Liver (tissue), 9 donors: ENCODE measurements around the gene EFCAB14. TPM values are rescaled to one million over a fixed set of nuclear protein-coding genes. Genes with fewer than 3 reads are reported as not detected.
"Not testable (repeated sequence)": the region's sequence is repeated elsewhere in the genome, so short reads cannot be mapped to it uniquely, and the experiment has no call there.

Experiments
- DNase-seq: peaks from one replicate; pipeline ENCODE4 v3.0.0-alpha.2; 2017; ENCODE audit warnings: low spot score
- H3K27ac ChIP-seq, 2 donors: one replicate each; pipeline ENCODE4 v1.7.0; 2013; ENCODE audit warnings: inconsistent platforms in 2 of 2, low read length in 2 of 2, control low read depth in 1 of 2, low read depth in 1 of 2, mild to moderate bottlenecking in 1 of 2
- H3K27me3 ChIP-seq, 4 donors: one replicate each; pipeline versions ENCODE4 v1.6.1 to v1.7.0; 2013; ENCODE audit warnings: low read length in 3 of 4, inconsistent platforms in 1 of 4, mild to moderate bottlenecking in 1 of 4, moderate library complexity in 1 of 4; ENCODE audit not compliant: control insufficient read depth in 4 of 4, insufficient read depth in 4 of 4
- H3K36me3 ChIP-seq, 4 donors: one replicate each; pipeline versions ENCODE4 v1.6.1 to v1.7.0; 2013; ENCODE audit warnings: low read length in 3 of 4, mild to moderate bottlenecking in 3 of 4, low read depth in 1 of 4, moderate library complexity in 1 of 4; ENCODE audit not compliant: control insufficient read depth in 4 of 4, insufficient read depth in 3 of 4
- H3K4me1 ChIP-seq, 4 donors: one replicate each; pipeline versions ENCODE4 v1.6.1 to v1.7.0; 2013; ENCODE audit warnings: low read length in 3 of 4, mild to moderate bottlenecking in 3 of 4, moderate library complexity in 1 of 4; ENCODE audit not compliant: control insufficient read depth in 4 of 4, insufficient read depth in 4 of 4
- H3K4me3 ChIP-seq, 3 donors: one replicate each; pipeline versions ENCODE4 v1.6.1 to v1.7.0; 2013; ENCODE audit warnings: low read length in 3 of 3, control low read depth in 1 of 3, low read depth in 1 of 3, mild to moderate bottlenecking in 1 of 3
- H3K9ac ChIP-seq, 2 donors: one replicate each; pipeline ENCODE4 v1.7.0; 2013; ENCODE audit warnings: low read length in 2 of 2, mild to moderate bottlenecking in 2 of 2, moderate library complexity in 2 of 2, control low read depth in 1 of 2, low read depth in 1 of 2
- H3K9me3 ChIP-seq, 4 donors: one replicate each; pipeline versions ENCODE4 v1.6.1 to v1.7.0; 2013; ENCODE audit warnings: low read length in 3 of 4; ENCODE audit not compliant: control insufficient read depth in 4 of 4
- FOXA2 ChIP-seq: IDR thresholded peaks from 2 replicates; pipeline ENCODE4 v1.6.1; 2016; ENCODE audit warnings: antibody characterized with exemption
- GABPA ChIP-seq, 2 donors: IDR thresholded peaks in 1 of 2; conservative IDR thresholded peaks in 1 of 2; 2 replicates each; pipeline ENCODE4 v1.6.1; 2016; ENCODE audit warnings: antibody characterized with exemption in 2 of 2, mild to moderate bottlenecking in 1 of 2, moderate library complexity in 1 of 2
- HNF4A ChIP-seq, 2 donors: conservative IDR thresholded peaks; 2 replicates each; pipeline ENCODE4 v1.6.1; 2016; ENCODE audit warnings: antibody characterized with exemption in 2 of 2, mild to moderate bottlenecking in 2 of 2
- HNF4G ChIP-seq: IDR thresholded peaks from 2 replicates; pipeline ENCODE4 v1.6.1; 2016; ENCODE audit warnings: antibody characterized with exemption
- JUND ChIP-seq, 2 donors: IDR thresholded peaks; 2 replicates each; pipeline ENCODE4 v1.6.1; 2016; ENCODE audit warnings: antibody characterized with exemption in 2 of 2
- NR2F2 ChIP-seq: IDR thresholded peaks from 2 replicates; pipeline ENCODE4 v1.6.1; 2016; ENCODE audit warnings: antibody characterized with exemption
- RAD21 ChIP-seq, 2 donors: IDR thresholded peaks; 2 replicates each; pipeline ENCODE4 v1.6.1; 2016; ENCODE audit warnings: antibody characterized with exemption in 2 of 2, mild to moderate bottlenecking in 2 of 2
- SP1 ChIP-seq: IDR thresholded peaks from 2 replicates; pipeline ENCODE4 v1.6.1; 2018; ENCODE audit warnings: antibody characterized with exemption, mild to moderate bottlenecking
- TAF1 ChIP-seq: conservative IDR thresholded peaks from 2 replicates; pipeline ENCODE4 v1.6.1; 2016; ENCODE audit warnings: antibody characterized with exemption, mild to moderate bottlenecking
- YY1 ChIP-seq: IDR thresholded peaks from 2 replicates; pipeline ENCODE4 v1.6.1; 2016; ENCODE audit warnings: antibody characterized with exemption, mild to moderate bottlenecking
- WGBS: extraction: QIAGEN DNeasy Blood & Tissue Kit; methylation state at CpG from one replicate; pipeline ENCODE4 v1.1.7; 2013; 5-methylcytosine and 5-hydroxymethylcytosine counted together
- polyA plus RNA-seq, 2 donors: library from polyadenylated mRNA; stranded (reverse) in 1 of 2; unstranded in 1 of 2; fragments of 200-250 nt in 1 of 2; fragments of >200 nt in 1 of 2; fragmentation: Nextera tagmentation in 1 of 2; extraction: Ambion mirVana in 1 of 2; gene quantifications; one replicate each; pipeline versions ENCODE4 v1.2.1 to v1.2.3, GENCODE V29; 2013 to 2015
- total RNA-seq, 2 donors: library from RNA; depleted of rRNA; stranded (reverse); fragments of >200 nt; gene quantifications; one replicate each; pipeline ENCODE4 v1.2.3, GENCODE V29; 2014
- TF ChIP-seq, protein P1 (sequence below): IDR thresholded peaks from 2 replicates; pipeline ENCODE4 v1.6.1; 2016; ENCODE audit warnings: antibody characterized with exemption
- TF ChIP-seq, protein P2 (sequence below): fragments of 150-350 bp; IDR thresholded peaks from 2 replicates; pipeline ENCODE4 v1.5.1; 2017; ENCODE audit warnings: improper control_type of control experiment, low read depth, low read length; ENCODE audit not compliant: missing input control
- TF ChIP-seq, protein P3 (sequence below): IDR thresholded peaks from 2 replicates; pipeline ENCODE4 v1.6.1; 2016; ENCODE audit warnings: antibody characterized with exemption, mild to moderate bottlenecking
- TF ChIP-seq, protein P4 (sequence below): IDR thresholded peaks from 2 replicates; pipeline ENCODE4 v1.6.1; 2016; ENCODE audit warnings: antibody characterized with exemption
- TF ChIP-seq, protein P5 (sequence below): IDR thresholded peaks from 2 replicates; pipeline ENCODE4 v1.6.1; 2016; ENCODE audit warnings: antibody characterized with exemption
- donor health status: healthy.
- donor health status: healthy.
- donor health status: healthy.
- donor health status: healthy.
- donor health status: healthy.

The EFCAB14 gene
- total and polyA plus RNA-seq, 4 donors, result 14.8 to 34.6 (median 23.7) TPM

DNA sequence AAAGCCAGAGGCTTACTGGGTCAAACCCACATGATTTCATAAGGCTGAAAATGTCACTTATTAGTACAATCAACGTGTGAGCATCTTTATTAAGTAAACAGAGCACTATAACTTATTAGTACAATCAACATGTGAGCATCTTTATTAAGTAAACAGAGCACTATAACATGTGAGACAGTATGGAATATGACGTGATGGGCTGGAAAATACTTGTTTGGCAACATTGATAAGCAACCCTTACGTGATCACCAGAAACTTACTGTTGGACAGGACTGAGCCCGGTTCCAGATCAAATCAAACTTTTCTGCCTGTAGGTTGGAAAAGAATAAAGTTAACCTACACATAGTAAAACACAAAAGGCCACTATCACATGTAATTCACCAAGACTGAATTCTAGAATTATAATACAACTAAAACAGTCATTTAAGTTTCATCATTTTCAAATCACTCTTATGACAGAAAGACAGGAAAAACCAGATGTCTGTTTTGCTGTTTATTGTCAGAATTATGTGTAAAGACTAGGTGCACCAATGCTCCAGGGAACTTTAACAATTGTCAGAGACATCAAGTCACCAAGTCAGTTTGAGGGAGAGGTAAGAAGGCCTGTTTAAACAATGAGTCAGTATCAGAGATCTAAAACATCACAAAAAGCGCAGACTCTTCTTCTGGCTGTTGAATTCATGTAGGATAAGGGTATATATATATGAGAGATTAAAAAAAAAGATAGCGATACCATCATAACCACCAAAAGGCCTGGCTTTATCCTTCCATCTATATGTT, 66.4 kb downstream of the EFCAB14 start:
- Histone ChIP-seq H3K27ac (no peak overlapping the region), H3K9me3 (no peaks in the 10 kb centered on the region), H3K9ac (no peak overlapping the region), H3K27me3 (no peaks in the 10 kb centered on the region), H3K4me3 (no peak overlapping the region), H3K4me1 (no peaks in the 10 kb centered on the region), H3K36me3 (peaks cover 0 to 42% (median 35%) of the 10 kb centered on the region in 4 donors)
- no peak for DNase-seq
- 75% methylated on average over 6 of the region's 6 CpGs for WGBS
- TF ChIP-seq NR2F2, result no peak
- no peak for TF ChIP-seq FOXA2
- no peak for TF ChIP-seq TAF1
- TF ChIP-seq, protein P1, sequence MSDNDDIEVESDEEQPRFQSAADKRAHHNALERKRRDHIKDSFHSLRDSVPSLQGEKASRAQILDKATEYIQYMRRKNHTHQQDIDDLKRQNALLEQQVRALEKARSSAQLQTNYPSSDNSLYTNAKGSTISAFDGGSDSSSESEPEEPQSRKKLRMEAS, result no peak
- no peak for TF ChIP-seq YY1
- TF ChIP-seq, protein P2, sequence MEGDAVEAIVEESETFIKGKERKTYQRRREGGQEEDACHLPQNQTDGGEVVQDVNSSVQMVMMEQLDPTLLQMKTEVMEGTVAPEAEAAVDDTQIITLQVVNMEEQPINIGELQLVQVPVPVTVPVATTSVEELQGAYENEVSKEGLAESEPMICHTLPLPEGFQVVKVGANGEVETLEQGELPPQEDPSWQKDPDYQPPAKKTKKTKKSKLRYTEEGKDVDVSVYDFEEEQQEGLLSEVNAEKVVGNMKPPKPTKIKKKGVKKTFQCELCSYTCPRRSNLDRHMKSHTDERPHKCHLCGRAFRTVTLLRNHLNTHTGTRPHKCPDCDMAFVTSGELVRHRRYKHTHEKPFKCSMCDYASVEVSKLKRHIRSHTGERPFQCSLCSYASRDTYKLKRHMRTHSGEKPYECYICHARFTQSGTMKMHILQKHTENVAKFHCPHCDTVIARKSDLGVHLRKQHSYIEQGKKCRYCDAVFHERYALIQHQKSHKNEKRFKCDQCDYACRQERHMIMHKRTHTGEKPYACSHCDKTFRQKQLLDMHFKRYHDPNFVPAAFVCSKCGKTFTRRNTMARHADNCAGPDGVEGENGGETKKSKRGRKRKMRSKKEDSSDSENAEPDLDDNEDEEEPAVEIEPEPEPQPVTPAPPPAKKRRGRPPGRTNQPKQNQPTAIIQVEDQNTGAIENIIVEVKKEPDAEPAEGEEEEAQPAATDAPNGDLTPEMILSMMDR, result no peak
- no peak for TF ChIP-seq RAD21 (IDR thresholded peaks at IDR 0.05)
- TF ChIP-seq, protein P3, sequence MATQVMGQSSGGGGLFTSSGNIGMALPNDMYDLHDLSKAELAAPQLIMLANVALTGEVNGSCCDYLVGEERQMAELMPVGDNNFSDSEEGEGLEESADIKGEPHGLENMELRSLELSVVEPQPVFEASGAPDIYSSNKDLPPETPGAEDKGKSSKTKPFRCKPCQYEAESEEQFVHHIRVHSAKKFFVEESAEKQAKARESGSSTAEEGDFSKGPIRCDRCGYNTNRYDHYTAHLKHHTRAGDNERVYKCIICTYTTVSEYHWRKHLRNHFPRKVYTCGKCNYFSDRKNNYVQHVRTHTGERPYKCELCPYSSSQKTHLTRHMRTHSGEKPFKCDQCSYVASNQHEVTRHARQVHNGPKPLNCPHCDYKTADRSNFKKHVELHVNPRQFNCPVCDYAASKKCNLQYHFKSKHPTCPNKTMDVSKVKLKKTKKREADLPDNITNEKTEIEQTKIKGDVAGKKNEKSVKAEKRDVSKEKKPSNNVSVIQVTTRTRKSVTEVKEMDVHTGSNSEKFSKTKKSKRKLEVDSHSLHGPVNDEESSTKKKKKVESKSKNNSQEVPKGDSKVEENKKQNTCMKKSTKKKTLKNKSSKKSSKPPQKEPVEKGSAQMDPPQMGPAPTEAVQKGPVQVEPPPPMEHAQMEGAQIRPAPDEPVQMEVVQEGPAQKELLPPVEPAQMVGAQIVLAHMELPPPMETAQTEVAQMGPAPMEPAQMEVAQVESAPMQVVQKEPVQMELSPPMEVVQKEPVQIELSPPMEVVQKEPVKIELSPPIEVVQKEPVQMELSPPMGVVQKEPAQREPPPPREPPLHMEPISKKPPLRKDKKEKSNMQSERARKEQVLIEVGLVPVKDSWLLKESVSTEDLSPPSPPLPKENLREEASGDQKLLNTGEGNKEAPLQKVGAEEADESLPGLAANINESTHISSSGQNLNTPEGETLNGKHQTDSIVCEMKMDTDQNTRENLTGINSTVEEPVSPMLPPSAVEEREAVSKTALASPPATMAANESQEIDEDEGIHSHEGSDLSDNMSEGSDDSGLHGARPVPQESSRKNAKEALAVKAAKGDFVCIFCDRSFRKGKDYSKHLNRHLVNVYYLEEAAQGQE, result no peak
- TF ChIP-seq, protein P4, sequence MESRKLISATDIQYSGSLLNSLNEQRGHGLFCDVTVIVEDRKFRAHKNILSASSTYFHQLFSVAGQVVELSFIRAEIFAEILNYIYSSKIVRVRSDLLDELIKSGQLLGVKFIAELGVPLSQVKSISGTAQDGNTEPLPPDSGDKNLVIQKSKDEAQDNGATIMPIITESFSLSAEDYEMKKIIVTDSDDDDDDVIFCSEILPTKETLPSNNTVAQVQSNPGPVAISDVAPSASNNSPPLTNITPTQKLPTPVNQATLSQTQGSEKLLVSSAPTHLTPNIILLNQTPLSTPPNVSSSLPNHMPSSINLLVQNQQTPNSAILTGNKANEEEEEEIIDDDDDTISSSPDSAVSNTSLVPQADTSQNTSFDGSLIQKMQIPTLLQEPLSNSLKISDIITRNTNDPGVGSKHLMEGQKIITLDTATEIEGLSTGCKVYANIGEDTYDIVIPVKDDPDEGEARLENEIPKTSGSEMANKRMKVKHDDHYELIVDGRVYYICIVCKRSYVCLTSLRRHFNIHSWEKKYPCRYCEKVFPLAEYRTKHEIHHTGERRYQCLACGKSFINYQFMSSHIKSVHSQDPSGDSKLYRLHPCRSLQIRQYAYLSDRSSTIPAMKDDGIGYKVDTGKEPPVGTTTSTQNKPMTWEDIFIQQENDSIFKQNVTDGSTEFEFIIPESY, result no peak
- TF ChIP-seq SP1, result no peak
- TF ChIP-seq HNF4A (conservative IDR thresholded peaks at IDR 0.05), result no peak
- TF ChIP-seq HNF4G, result no peak
- no peak for TF ChIP-seq JUND (IDR thresholded peaks at IDR 0.05)
- TF ChIP-seq, protein P5, sequence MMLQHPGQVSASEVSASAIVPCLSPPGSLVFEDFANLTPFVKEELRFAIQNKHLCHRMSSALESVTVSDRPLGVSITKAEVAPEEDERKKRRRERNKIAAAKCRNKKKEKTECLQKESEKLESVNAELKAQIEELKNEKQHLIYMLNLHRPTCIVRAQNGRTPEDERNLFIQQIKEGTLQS, result no peak
- TF ChIP-seq GABPA (IDR thresholded peaks at IDR 0.05 in 1 of 2, conservative IDR thresholded peaks at IDR 0.05 in 1 of 2), result no peak

DNA sequence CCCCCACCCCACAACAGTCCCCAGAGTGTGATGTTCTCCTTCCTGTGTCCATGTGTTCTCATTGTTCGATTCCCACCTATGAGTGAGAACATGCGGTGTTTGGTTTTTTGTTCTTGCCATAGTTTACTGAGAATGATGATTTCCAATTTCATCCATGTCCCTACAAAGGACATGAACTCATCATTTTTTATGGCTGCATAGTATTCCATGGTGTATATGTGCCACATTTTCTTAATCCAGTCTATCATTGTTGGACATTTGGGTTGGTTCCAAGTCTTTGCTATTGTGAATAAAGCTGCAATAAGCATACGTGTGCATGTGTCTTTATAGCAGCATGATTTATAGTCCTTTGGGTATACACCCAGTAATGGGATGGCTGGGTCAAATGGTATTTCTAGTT, 67.8 kb downstream of the EFCAB14 start:
- H3K27ac ChIP-seq, DNase-seq, H3K4me1 ChIP-seq, H3K9ac ChIP-seq, H3K4me3 ChIP-seq, H3K27me3 ChIP-seq, H3K9me3 ChIP-seq: not testable (repeated sequence)
- 94% methylated on average over 3 of the region's 3 CpGs for WGBS
- H3K36me3 ChIP-seq, result peaks cover 0 to 35% (median 31%) of the 10 kb centered on the region in 4 donors
